ENCODE results near the gene OPN1SW.

Gene OPN1SW

DNA sequence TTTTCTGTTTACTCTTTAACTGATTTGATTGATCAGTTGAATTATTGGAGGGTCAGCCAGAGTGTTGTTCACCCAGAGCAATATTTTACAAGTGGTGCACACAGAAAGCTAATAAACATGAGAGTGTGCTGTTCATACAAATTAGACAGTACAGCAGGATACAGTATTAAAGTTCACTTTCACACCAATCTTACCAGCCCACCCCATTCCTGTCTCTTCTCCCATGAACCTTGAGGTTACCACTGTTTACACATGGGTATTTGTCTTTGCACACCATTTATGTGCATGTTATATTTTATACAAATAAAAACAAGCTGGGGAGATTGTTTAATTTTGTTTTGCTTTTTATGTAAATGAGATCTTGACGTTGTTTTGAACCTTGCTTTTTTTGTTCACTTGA, 29.9 kb downstream of the OPN1SW start:
- Histone ChIP-seq H3F3A (ENCODE audit: insufficient read depth, low read length) (no peaks in the 10 kb centered on the region), H2AFZ (ENCODE audit: low read length) (no peak overlapping the region), H3K4me1 (ENCODE audit: low read length) (peaks cover 7% of the 10 kb centered on the region), H3K27ac (ENCODE audit: low read length) (no peak overlapping the region), H3K79me2 (ENCODE audit: low read length) (peaks cover 98% of the 10 kb centered on the region), H3K9me2 (replicated peaks; ENCODE audit: insufficient read depth, low read length) (no peaks in the 10 kb centered on the region), H3K27me3 (replicated peaks; ENCODE audit: insufficient read depth, low read length) (no peaks in the 10 kb centered on the region), H3K9ac (ENCODE audit: low read length) (no peak overlapping the region), H4K20me1 (ENCODE audit: insufficient read depth, low read length) (peaks cover 53% of the 10 kb centered on the region), H3K9me3 (replicated peaks; ENCODE audit: insufficient read depth, low read length) (no peaks in the 10 kb centered on the region), H3K36me3 (replicated peaks; ENCODE audit: insufficient read depth, low read length) (peaks cover 22% of the 10 kb centered on the region), H3K4me3 (ENCODE audit: low read length) (no peak overlapping the region), H3K4me2 (ENCODE audit: low read depth, low read length) (no peak overlapping the region)
- TF ChIP-seq, protein P1, sequence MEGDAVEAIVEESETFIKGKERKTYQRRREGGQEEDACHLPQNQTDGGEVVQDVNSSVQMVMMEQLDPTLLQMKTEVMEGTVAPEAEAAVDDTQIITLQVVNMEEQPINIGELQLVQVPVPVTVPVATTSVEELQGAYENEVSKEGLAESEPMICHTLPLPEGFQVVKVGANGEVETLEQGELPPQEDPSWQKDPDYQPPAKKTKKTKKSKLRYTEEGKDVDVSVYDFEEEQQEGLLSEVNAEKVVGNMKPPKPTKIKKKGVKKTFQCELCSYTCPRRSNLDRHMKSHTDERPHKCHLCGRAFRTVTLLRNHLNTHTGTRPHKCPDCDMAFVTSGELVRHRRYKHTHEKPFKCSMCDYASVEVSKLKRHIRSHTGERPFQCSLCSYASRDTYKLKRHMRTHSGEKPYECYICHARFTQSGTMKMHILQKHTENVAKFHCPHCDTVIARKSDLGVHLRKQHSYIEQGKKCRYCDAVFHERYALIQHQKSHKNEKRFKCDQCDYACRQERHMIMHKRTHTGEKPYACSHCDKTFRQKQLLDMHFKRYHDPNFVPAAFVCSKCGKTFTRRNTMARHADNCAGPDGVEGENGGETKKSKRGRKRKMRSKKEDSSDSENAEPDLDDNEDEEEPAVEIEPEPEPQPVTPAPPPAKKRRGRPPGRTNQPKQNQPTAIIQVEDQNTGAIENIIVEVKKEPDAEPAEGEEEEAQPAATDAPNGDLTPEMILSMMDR (IDR thresholded peaks at IDR 0.05; ENCODE audit: low read length) = no peak
- TF ChIP-seq EZH2phosphoT487 (IDR thresholded peaks at IDR 0.05; ENCODE audit: low read length) (no peak), EZH2 (optimal IDR thresholded peaks at IDR 0.05; ENCODE audit: low read depth, low read length) (no peak)
- DNase-seq = no peak

- H3K9ac ChIP-seq (ENCODE audit: low read length) = no peak overlapping the region
- H3K36me3 ChIP-seq (replicated peaks; ENCODE audit: insufficient read depth, low read length) = peaks cover 19% of the 10 kb centered on the region
- H3K27ac ChIP-seq (ENCODE audit: low read length) = no peak overlapping the region
- TF ChIP-seq, protein P1 (IDR thresholded peaks at IDR 0.05; ENCODE audit: low read length) = no peak
- TF ChIP-seq EZH2 (optimal IDR thresholded peaks at IDR 0.05; ENCODE audit: low read depth, low read length) (no peak), EZH2phosphoT487 (IDR thresholded peaks at IDR 0.05; ENCODE audit: low read length) (no peak)
- no peak for DNase-seq
- H3K9me2 ChIP-seq (replicated peaks; ENCODE audit: insufficient read depth, low read length) = no peaks in the 10 kb centered on the region
- H3K9me3 ChIP-seq (replicated peaks; ENCODE audit: insufficient read depth, low read length) = no peaks in the 10 kb centered on the region
- H3K4me1 ChIP-seq (ENCODE audit: low read length) = peaks cover 12% of the 10 kb centered on the region
- no peak overlapping the region for H3K4me3 ChIP-seq (ENCODE audit: low read length)
- H3K4me2 ChIP-seq (ENCODE audit: low read depth, low read length) = no peak overlapping the region
- H3F3A ChIP-seq (ENCODE audit: insufficient read depth, low read length) = no peaks in the 10 kb centered on the region
- H3K27me3 ChIP-seq (replicated peaks; ENCODE audit: insufficient read depth, low read length) = no peaks in the 10 kb centered on the region
- peaks cover 100% of the 10 kb centered on the region for H3K79me2 ChIP-seq (ENCODE audit: low read length)
- no peak overlapping the region for H2AFZ ChIP-seq (ENCODE audit: low read length)
- peaks cover 53% of the 10 kb centered on the region for H4K20me1 ChIP-seq (ENCODE audit: insufficient read depth, low read length)
Observed at GRCh38 chr7:128744366-128744905, 31.2 kb downstream of the OPN1SW start.

- H3K79me2 ChIP-seq (ENCODE audit: low read length) = peaks cover 91% of the 10 kb centered on the region
- H4K20me1 ChIP-seq (ENCODE audit: insufficient read depth, low read length) = peaks cover 53% of the 10 kb centered on the region
- H3K27ac ChIP-seq (ENCODE audit: low read length) = no peak overlapping the region
- H3K4me3 ChIP-seq (ENCODE audit: low read length) = no peak overlapping the region
- H3K9ac ChIP-seq (ENCODE audit: low read length) = no peak overlapping the region
- TF ChIP-seq EZH2phosphoT487 (IDR thresholded peaks at IDR 0.05; ENCODE audit: low read length) = no peak
- TF ChIP-seq, protein P1 (IDR thresholded peaks at IDR 0.05; ENCODE audit: low read length) = no peak
- TF ChIP-seq EZH2 (optimal IDR thresholded peaks at IDR 0.05; ENCODE audit: low read depth, low read length) = no peak
- peaks cover 8% of the 10 kb centered on the region; the same call in 1 of the 2 replicates for H3K36me3 ChIP-seq (replicated peaks; ENCODE audit: insufficient read depth, low read length)
- DNase-seq = no peak
- no peaks in the 10 kb centered on the region for H3K27me3 ChIP-seq (replicated peaks; ENCODE audit: insufficient read depth, low read length)
- no peak overlapping the region for H2AFZ ChIP-seq (ENCODE audit: low read length)
- H3K9me2 ChIP-seq (replicated peaks; ENCODE audit: insufficient read depth, low read length) = no peaks in the 10 kb centered on the region
- H3K9me3 ChIP-seq (replicated peaks; ENCODE audit: insufficient read depth, low read length) = no peaks in the 10 kb centered on the region
- peaks cover 16% of the 10 kb centered on the region for H3K4me1 ChIP-seq (ENCODE audit: low read length)
- no peak overlapping the region for H3K4me2 ChIP-seq (ENCODE audit: low read depth, low read length)
- peaks cover 3% of the 10 kb centered on the region; the same call in 1 of the 2 replicates for H3F3A ChIP-seq (ENCODE audit: insufficient read depth, low read length)
Observed at GRCh38 chr7:128743112-128743772, 32.4 kb downstream of the OPN1SW start.
